Stimulated activated CD4-positive, alpha-beta T cell treated with anti-CD3 and anti-CD28 coated beads, Interleukin-4, amount 100 ng/mL, for 24 hours (primary cell): ENCODE results near the gene TRAF3.

ENCODE experiments used
- DNase-seq: peaks from one replicate; pipeline ENCODE4 v3.0.0-alpha.2; 2020

TRAF3 gene

GRCh38 chr14:102927346-102927877, 150.2 kb downstream of the TRAF3 start:
- DNase-seq: no peak

- no peak for DNase-seq
Observed at GRCh38 chr14:102927878-102928411, 150.7 kb downstream of the TRAF3 start.

- peak; percentile 71 for DNase-seq
Observed at GRCh38 chr14:102928412-102929240, 151.4 kb downstream of the TRAF3 start.

- DNase-seq: no peak
Observed at GRCh38 chr14:102929241-102930137, 152.2 kb downstream of the TRAF3 start.

GRCh38 chr14:102930138-102930752, 153.0 kb downstream of the TRAF3 start:
- no peak for DNase-seq

GRCh38 chr14:102930753-102931579, 153.7 kb downstream of the TRAF3 start:
- DNase-seq: no peak

- DNase-seq: no peak
Observed at GRCh38 chr14:102931580-102932285, 154.5 kb downstream of the TRAF3 start.

GRCh38 chr14:102932484-102933248, 155.4 kb downstream of the TRAF3 start:
- DNase-seq: no peak

GRCh38 chr14:102933618-102934231, 156.5 kb downstream of the TRAF3 start:
- no peak for DNase-seq

- DNase-seq: no peak
Observed at GRCh38 chr14:102935756-102936155, 158.5 kb downstream of the TRAF3 start.

- no peak for DNase-seq
Observed at GRCh38 chr14:102937331-102938175, 160.3 kb downstream of the TRAF3 start.

- no peak for DNase-seq
Observed at GRCh38 chr14:102938191-102938590, 160.9 kb downstream of the TRAF3 start.

- DNase-seq: no peak
Observed at GRCh38 chr14:102939329-102939728, 162.1 kb downstream of the TRAF3 start.

- no peak for DNase-seq
Observed at GRCh38 chr14:102939820-102940561, 162.7 kb downstream of the TRAF3 start.

GRCh38 chr14:102940729-102941362, 163.6 kb downstream of the TRAF3 start:
- no peak for DNase-seq

GRCh38 chr14:102941419-102942011, 164.3 kb downstream of the TRAF3 start:
- DNase-seq: no peak

- no peak for DNase-seq
Observed at GRCh38 chr14:102942069-102942468, 164.8 kb downstream of the TRAF3 start.
